Stimulated activated CD8-positive, alpha-beta memory T cell treated with anti-CD3 and anti-CD28 coated beads, Interleukin-12 subunit alpha, Interleukin-12 subunit beta, amount 100 ng/mL, for 4 hours (primary cell): ENCODE results near the gene PIGT.

Experiments used
- DNase-seq: peaks from one replicate; pipeline ENCODE4 v3.0.0-alpha.2; 2020; ENCODE audit warnings: low read depth

Gene PIGT

DNA sequence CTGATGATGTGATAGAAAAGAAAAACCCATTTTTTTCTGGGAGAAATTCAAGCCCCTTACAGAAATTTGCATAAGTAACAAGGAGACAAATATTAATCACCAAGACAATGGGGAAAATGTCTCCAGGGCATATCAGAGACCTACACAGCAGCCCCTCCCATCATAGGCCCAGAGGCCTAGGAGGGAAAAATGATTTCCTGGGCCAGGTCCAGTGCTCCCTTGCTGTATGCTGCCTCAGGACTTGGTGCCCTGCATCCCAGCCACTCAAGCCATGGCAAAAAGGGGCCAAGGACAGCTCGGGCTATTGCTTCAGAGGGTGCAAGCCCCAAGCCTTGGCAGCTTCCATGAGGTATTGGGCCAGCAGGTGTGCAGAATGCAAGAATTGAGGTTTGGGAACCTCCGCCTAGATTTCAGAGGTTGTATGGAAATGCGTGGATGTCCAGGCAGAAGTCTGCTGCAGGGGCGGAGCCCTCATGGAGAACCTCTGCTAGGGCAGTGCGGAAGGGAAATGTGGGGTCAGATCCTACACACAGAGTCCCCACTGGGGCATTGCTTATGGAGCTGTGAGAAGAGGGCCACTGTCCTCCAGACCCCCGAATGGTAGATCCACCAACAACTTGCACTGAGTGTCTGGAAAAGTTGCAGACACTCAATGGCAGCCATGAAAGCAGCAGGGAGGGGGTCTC is 15.5 kb upstream of the PIGT start:
- no peak for DNase-seq

GRCh38 chr20:45402946-45403345 is 13.0 kb upstream of the PIGT start:
- DNase-seq = no peak

DNA sequence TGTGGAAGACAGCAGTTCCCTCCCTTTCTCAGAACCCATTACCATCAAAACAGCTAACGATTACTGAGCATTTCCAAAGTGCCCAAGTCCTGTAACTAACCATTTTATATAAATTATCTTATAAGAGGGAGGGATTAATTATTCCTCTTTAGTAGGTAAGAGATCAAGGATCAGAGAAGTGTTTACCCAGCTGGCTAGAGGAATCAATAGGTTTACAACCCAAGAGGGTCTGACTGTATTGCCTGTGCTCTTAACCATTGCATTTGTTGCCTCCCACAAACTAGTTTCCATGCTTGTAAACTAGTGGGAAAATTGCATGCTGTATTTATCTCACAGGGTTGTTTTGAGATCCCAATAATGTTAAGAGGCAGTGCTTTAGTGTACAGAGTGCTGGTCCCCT is 11.5 kb upstream of the PIGT start:
- DNase-seq = no peak

DNA sequence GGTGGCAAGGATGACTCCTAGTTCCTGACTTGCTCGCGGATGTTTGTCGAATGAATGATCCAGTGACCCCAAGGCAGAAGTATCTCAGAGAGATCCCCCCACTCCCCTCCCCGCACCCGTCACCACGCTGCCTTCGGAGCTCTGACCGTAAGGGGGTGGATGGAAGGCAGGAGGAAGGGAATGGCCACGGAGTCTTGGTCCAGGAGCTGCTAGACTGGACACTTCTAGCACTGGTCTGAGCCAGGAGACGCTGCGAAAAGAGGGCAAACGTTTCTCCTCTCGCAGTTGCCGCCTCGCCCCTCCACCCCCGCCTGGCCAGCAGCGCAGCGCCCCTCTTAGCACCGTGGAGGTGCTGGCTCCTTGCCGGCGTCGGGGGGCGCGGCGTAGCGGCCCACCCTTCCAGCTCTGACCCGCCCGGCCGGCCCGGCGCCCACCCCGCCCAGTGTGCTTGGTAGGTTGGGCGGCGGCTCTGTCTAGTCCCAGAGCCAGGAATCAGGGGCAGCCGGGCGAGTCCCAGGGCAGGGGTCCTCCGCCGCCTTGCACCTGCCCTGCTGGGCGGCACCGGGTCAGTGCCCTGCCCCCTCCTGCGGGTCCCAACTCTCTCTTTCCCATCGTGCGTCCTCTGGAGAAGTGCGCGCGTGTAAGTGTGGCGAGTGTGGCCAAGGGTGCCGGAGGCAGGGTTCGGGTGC is 10.2 kb upstream of the PIGT start:
- no peak for DNase-seq

- DNase-seq = peak; percentile 50
Observed at GRCh38 chr20:45406260-45407066, 9.5 kb upstream of the PIGT start.

GRCh38 chr20:45407067-45407745 is 8.7 kb upstream of the PIGT start:
- DNase-seq = no peak

DNA sequence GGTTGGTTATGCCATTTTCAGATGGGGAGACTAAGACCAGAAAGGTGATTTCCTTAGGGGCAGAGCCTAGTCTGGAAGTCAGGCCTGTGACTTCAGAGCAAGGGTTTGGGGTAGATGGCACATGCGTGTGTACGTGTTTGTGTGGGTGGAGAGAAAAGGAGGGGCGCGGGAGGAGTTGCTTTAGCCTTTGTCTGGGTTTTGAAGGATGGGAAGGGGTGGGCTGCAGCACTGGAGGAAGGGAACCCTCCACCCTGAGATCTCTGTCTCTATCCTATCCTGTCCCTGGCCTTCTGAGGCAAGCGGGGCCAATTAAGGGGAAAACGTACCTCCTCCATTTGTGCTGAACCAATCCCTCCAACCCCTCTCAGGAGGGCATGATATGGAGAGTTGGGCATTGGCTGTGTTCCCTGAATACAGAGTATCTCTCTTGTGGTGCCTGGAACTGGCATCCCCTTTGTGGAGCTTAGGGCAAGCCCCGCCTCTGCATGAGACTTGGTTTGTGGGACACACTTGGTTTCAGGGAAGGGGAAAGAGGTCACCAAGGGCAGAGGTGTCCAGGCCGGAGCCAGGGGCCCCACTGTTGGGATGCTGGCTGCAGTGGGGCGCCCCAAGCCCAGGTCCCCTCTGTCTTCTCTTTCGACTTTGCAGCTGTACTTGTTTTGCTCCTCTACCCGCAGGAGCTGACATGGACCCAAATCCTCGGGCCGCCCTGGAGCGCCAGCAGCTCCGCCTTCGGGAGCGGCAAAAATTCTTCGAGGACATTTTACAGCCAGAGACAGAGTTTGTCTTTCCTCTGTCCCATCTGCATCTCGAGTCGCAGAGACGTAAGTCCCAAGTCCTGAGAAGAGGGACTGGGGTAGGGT is 7.9 kb upstream of the PIGT start, which contains the start of gene DBNDD2:
TSS of gene DBNDD2 (plus strand) at position 507 of the 863 bp plus-strand sequence. CDS start at position 686, 179 bp downstream.
- no peak for DNase-seq

DNA sequence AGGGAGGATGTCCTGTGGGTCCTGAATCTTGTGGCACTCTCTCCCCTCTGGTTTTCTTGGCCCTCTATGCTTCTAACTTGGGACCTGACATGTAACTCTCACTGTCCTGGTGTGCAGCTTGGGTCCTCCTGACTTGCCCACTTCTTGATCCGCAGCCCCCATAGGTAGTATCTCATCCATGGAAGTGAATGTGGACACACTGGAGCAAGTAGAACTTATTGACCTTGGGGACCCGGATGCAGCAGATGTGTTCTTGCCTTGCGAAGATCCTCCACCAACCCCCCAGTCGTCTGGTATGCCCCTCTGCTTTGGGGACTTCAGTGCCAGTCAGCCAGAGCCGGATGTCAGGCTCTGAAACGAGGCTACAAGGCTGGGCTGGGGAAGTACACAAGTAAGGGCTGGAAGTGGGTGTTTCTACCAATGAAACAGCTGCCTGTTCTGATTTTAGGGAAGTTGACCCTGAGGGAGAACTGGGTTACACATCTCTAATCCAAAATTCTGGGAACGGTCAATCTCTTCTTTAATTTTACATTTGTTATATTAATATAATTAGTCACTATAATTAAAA is 7.2 kb upstream of the PIGT start:
- no peak for DNase-seq

- DNase-seq = no peak
Observed at GRCh38 chr20:45409521-45410272, 6.2 kb upstream of the PIGT start.

- DNase-seq = no peak
Observed at GRCh38 chr20:45410887-45411286, 5.1 kb upstream of the PIGT start.

DNA sequence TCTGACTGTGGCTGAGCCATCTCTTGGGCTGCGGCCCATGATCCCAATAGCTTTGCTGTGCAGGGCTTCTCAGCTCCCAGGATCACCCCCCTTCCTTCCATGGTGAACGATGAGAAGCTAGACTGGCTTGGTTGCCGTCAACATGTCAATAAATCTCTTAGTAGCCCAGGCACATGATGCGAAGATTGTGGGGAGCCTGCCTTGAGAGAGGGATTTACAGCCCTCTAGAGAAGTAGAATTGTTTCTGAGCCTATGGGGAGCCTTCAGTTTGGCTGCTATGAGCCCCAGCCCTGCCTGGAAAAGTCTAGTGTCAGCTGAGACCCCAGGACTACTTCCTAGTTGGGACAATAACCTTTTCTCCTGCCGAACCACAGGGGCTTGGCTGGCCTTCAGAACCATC is 3.3 kb upstream of the PIGT start:
- no peak for DNase-seq

DNA sequence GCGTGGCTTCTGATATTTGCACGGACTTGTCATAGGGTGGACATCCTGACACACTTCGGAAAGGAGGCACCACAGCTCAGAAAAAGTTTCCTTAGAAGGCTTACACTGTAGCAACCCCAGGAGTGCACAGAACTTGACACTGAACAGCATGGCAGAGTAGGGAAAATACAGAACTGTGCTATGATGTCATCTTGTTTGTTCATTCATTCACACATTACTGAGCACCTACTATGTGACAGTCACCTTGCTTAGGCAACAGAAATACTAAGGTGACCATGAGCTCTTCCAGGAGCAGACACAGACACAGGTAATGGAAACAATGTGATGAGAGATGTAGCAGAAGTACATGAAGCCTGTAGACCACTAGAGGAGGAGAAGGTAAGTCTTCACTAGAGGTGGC is 2.5 kb upstream of the PIGT start:
- no peak for DNase-seq

- no peak for DNase-seq
Observed at GRCh38 chr20:45416917-45417316, 976 bp downstream of the PIGT start.

GRCh38 chr20:45419188-45420091 is 3.5 kb downstream of the PIGT start:
- DNase-seq = no peak

- DNase-seq = no peak
Observed at GRCh38 chr20:45420125-45420524, 4.2 kb downstream of the PIGT start.

DNA sequence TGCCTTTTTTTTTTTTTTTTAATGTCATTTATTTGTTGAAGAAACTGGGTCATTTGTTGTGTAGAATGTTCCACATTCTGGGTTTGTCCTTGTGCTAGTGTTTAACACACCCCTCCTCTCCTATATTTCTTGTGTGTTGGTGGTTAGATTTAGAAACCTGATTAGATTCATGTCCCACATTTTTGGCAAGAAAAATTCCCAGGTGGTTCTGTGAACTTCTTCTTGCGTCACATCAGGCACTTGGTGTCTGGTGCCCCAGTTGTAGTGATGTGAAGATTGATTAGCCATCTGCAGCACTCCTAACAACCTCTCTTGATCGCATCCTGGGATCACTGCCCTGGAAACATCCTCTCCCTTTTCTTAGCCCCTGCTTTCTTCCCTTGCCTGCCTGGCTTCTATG is 7.8 kb downstream of the PIGT start:
- no peak for DNase-seq

GRCh38 chr20:45425561-45425960 is 9.6 kb downstream of the PIGT start:
- DNase-seq = no peak

DNA sequence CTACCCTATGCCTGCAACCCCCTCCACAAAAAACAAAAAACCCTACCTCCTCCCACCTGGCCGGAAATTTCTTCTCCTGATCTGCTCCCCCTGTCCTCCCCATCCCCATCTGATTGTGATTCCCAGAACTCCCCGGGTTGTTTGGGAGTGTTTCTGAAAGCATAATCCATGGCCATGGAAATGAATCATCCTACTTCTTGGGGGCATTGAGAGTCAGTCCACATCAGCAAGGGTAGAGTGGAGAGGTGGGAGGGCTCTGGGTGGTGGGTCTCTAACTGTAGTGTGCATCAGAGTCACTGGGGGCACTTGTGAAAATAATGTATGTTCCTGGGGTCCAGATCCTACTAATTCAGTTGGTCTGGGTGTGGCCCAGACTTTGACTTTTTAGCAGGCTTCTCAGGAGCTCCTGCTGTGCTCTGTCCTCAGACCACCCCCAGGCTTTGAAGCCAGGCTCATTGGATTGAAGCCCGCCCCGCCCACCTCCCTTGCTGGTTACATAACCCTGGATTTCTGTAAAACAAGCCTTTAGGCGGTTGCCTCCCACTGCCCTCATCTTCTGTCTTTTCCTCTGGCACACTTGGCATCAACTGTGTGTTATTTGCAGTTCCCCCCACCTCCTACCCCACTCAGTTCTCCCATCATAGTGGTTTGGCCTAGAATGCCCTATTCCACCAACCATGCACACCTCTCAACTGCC is 10.5 kb downstream of the PIGT start:
- DNase-seq = no peak
